Retina (tissue), 1 donor: ENCODE results near the gene PRDM2.
"Not testable (repeated sequence)": the region's sequence is repeated elsewhere in the genome, so short reads cannot be mapped to it uniquely, and the experiment has no call there.

Experiments used
- DNase-seq: peaks from one replicate; pipeline ENCODE4 v3.0.0-alpha.2; 2016

PRDM2 gene

GRCh38 chr1:13699936-13700520 is at the start of gene PRDM2:
PRDM2 (plus strand) TSS chr1:13700188; CDS start chr1:13715606, 15,418 bp downstream.
- DNase-seq = peak; percentile 84

- no peak for DNase-seq
Observed at GRCh38 chr1:13651279-13651678, 48.7 kb upstream of the PRDM2 start.

- DNase-seq = no peak
Observed at GRCh38 chr1:13652238-13652637, 47.8 kb upstream of the PRDM2 start.

GRCh38 chr1:13661539-13661938 is 38.4 kb upstream of the PRDM2 start:
- no peak for DNase-seq

GRCh38 chr1:13662493-13662892 is 37.5 kb upstream of the PRDM2 start:
- no peak for DNase-seq

GRCh38 chr1:13663969-13664368 is 36.0 kb upstream of the PRDM2 start:
- DNase-seq = no peak

GRCh38 chr1:13664451-13664850 is 35.5 kb upstream of the PRDM2 start:
- no peak for DNase-seq

GRCh38 chr1:13666317-13666716 is 33.7 kb upstream of the PRDM2 start:
- DNase-seq = no peak

- DNase-seq = no peak
Observed at GRCh38 chr1:13667691-13668090, 32.3 kb upstream of the PRDM2 start.

GRCh38 chr1:13674377-13674776 is 25.6 kb upstream of the PRDM2 start:
- DNase-seq = no peak

- DNase-seq = no peak
Observed at GRCh38 chr1:13675151-13675651, 24.8 kb upstream of the PRDM2 start.

- DNase-seq = no peak
Observed at GRCh38 chr1:13677896-13678295, 22.1 kb upstream of the PRDM2 start.

- DNase-seq = no peak
Observed at GRCh38 chr1:13679651-13680050, 20.3 kb upstream of the PRDM2 start.

- DNase-seq = not testable (repeated sequence)
Observed at GRCh38 chr1:13680609-13681008, 19.4 kb upstream of the PRDM2 start.

- no peak for DNase-seq
Observed at GRCh38 chr1:13681921-13682320, 18.1 kb upstream of the PRDM2 start.

- peak; percentile 16 for DNase-seq
Observed at GRCh38 chr1:13682444-13682843, 17.5 kb upstream of the PRDM2 start.

- no peak for DNase-seq
Observed at GRCh38 chr1:13683206-13683605, 16.8 kb upstream of the PRDM2 start.

GRCh38 chr1:13687151-13687715 is 12.8 kb upstream of the PRDM2 start:
- DNase-seq = peak; percentile 72

GRCh38 chr1:13693094-13693493 is 6.9 kb upstream of the PRDM2 start:
- DNase-seq = not testable (repeated sequence)

GRCh38 chr1:13694886-13695684 is 4.9 kb upstream of the PRDM2 start:
- no peak for DNase-seq

GRCh38 chr1:13697738-13698137 is 2.2 kb upstream of the PRDM2 start:
- no peak for DNase-seq

- DNase-seq = no peak
Observed at GRCh38 chr1:13699510-13699909, 478 bp upstream of the PRDM2 start.

- peak; percentile 79 for DNase-seq
Observed at GRCh38 chr1:13700521-13701270, 708 bp downstream of the PRDM2 start.
